Caco-2 (cell line): ENCODE results near the gene ZNF862. TPM values are rescaled to one million over a fixed set of nuclear protein-coding genes. Genes with fewer than 3 reads are reported as not detected.
A peak's percentile ranks its signal among the peaks of the same experiment; 100 is the strongest.

Experiments used
- BruUV-seq: library from RNA; stranded (reverse); fragments of 400-500 nt; replicated peaks from 2 replicates; lab custom pipeline; 2021; lab: Mats Ljungman, UMichigan
- CTCF ChIA-PET: fragments of 300-600 bp; sonication (Branson Sonifier 250); formaldehyde crosslinking; loops from one replicate; lab custom pipeline; 2022; ENCODE audit warnings: antibody characterized with exemption; lab: Charles Lee
- POLR2A ChIA-PET: fragments of 300-600 bp; sonication (Branson Sonifier 250); formaldehyde crosslinking; loops from one replicate; lab custom pipeline; 2022; ENCODE audit warnings: antibody characterized with exemption; lab: Charles Lee
- DNase-seq, 2 experiments: peaks; one replicate each; pipeline versions ENCODE4 v3.0.0 to v3.0.0-alpha.2; 2020 to 2022
- H3K27me3 ChIP-seq: replicated peaks from 2 replicates; pipeline ENCODE4 v1.6.0; 2011; ENCODE audit warnings: low read length; ENCODE audit not compliant: control insufficient read depth, insufficient read depth
- H3K36me3 ChIP-seq: 2 replicates; pipeline ENCODE4 v1.5.1; 2011; ENCODE audit warnings: low read length; ENCODE audit not compliant: control insufficient read depth, insufficient read depth
- H3K4me1 ChIP-seq: fragments of 250-450 bp; sonication (Bioruptor Pico); 2 replicates; pipeline ENCODE4 v1.5.1; 2020; ENCODE audit warnings: mild to moderate bottlenecking
- H3K4me3 ChIP-seq: 2 replicates; pipeline ENCODE4 v1.5.1; 2011; ENCODE audit warnings: low read depth, mild to moderate bottlenecking, control low read depth, low read length
- H3K9me3 ChIP-seq: fragments of 250-450 bp; sonication (Bioruptor Pico); 2 replicates; pipeline ENCODE4 v1.5.1; 2020; ENCODE audit warnings: mild to moderate bottlenecking, moderate library complexity
- H3K27ac Mint-ChIP-seq: one replicate; pipeline ENCODE4 v1.8.0; 2022; ENCODE audit warnings: mixed read lengths; ENCODE audit not compliant: unreplicated experiment
- H3K27me3 Mint-ChIP-seq: one replicate; pipeline ENCODE4 v1.8.0; 2022; ENCODE audit warnings: mixed read lengths; ENCODE audit not compliant: insufficient read depth, unreplicated experiment
- H3K36me3 Mint-ChIP-seq: one replicate; pipeline ENCODE4 v1.8.0; 2022; ENCODE audit warnings: mild to moderate bottlenecking, mixed read lengths; ENCODE audit not compliant: insufficient read depth, unreplicated experiment
- H3K4me1 Mint-ChIP-seq: one replicate; pipeline ENCODE4 v1.8.0; 2022; ENCODE audit warnings: low read depth, mixed read lengths; ENCODE audit not compliant: unreplicated experiment
- H3K4me3 Mint-ChIP-seq: one replicate; pipeline ENCODE4 v1.8.0; 2022; ENCODE audit warnings: mild to moderate bottlenecking, moderate library complexity, mixed read lengths; ENCODE audit not compliant: unreplicated experiment
- H3K9me3 Mint-ChIP-seq: one replicate; pipeline ENCODE4 v1.8.0; 2022; ENCODE audit warnings: mixed read lengths; ENCODE audit not compliant: unreplicated experiment
- intact Hi-C: fragments of 100-400 bp; cut with micrococcal nuclease; formaldehyde crosslinking; loops from one replicate; pipeline ENCODE4 v1.10.0; 2022; ENCODE audit not compliant: unreplicated experiment
- total RNA-seq: library from RNA; stranded (reverse); gene quantifications from 2 replicates; pipeline ENCODE4 v1.2.3, GENCODE V29; 2022
- TF ChIP-seq, protein P1 (sequence below), 2 experiments: fragments of 200-600 bp in 1 of 2; IDR thresholded peaks; 1 replicate in 1 of 2; 2 replicates in 1 of 2; pipeline versions ENCODE4 v1.5.1 to v1.8.0; 2011 to 2022; ENCODE audit warnings: antibody characterized with exemption in 1 of 2, control low read depth in 1 of 2, inconsistent platforms in 1 of 2, low read depth in 1 of 2, low read length in 1 of 2, mild to moderate bottlenecking in 1 of 2, moderate library complexity in 1 of 2; ENCODE audit not compliant: insufficient read depth in 1 of 2, severe bottlenecking in 1 of 2, unreplicated experiment in 1 of 2

ZNF862 gene
- total RNA-seq, 1 experiment from 2014 or later = 3.5 TPM

DNA sequence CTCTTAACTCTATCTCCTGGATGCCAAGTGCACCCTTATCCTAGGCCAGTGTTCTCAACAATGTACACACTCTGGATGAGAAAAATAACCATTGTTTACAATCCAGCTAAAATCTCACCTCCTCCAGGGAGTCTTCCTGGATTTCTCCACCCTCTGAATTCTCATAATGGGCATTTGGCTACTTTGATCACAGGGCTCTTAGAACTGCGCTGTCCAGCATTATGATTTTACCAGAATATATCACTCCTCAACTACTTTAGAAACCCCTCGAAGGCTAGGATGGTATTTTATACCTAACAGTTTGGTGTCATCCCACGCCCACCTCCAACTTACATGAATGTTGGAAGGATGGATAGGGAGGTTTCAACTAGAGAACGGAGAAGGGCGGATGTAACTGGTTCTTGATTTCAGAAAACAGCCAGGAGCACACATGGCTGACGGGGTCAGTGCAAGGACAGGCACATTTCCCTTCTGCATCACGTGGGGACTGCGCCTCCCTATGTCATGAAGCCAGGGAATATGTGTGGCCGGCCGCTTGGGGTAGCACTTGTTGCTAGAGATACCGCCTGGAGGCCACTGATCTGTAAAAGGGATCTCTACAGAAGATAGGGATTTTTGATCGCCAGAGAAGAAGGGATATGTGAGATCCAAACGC, 34.4 kb downstream of the ZNF862 start:
- peak; percentile 82 to 86 for DNase-seq

DNA sequence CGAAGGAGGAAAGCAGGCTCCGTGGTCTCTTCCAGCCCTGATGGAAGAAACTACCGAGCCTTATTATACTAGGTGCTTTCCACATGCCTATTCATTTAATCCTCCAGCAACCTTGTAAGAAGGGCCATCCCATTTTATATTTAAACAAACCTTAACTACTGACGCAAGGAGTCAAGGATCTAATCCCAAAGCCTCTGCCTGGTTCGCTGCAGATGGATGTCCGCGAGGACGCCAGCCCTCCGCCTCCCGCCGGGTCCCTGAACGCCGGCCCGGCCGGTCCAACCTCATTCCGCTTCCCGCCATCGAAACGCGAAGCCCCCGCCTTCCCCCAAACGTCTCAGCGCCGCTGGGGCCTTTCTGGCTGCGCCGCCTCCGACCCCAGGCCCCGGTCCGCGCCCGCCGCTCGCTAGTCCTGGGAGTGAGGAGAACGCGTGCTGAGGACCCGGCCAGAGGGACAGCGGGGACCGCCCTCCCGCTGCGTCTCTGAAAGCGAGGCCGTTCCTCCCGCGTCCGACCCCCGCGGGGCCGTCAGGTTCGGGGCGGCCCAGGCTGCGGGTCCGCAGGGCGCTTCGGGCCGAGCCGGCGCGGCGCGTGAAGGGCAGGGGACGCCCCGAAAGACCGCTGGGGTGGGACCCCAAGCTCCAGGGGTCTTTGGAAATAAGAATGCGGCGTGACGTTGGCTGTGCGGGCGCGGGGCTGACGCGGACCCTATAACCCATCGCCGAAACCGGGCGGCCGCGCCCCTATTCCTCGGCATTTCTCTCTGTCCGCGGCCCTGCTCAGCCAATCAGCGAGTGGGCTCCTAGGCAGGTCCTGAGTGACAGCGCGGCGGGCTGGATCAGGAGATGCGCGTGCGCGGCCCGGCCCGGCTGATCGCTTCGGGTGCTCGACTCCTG, 35.1 kb downstream of the ZNF862 start, which contains the start of gene ATP6V0E2:
TSS of gene ATP6V0E2 (plus strand) at position 896 of the 896 bp plus-strand sequence. CDS start 97 bp downstream, outside the sequence.
- TF ChIP-seq, protein P1, sequence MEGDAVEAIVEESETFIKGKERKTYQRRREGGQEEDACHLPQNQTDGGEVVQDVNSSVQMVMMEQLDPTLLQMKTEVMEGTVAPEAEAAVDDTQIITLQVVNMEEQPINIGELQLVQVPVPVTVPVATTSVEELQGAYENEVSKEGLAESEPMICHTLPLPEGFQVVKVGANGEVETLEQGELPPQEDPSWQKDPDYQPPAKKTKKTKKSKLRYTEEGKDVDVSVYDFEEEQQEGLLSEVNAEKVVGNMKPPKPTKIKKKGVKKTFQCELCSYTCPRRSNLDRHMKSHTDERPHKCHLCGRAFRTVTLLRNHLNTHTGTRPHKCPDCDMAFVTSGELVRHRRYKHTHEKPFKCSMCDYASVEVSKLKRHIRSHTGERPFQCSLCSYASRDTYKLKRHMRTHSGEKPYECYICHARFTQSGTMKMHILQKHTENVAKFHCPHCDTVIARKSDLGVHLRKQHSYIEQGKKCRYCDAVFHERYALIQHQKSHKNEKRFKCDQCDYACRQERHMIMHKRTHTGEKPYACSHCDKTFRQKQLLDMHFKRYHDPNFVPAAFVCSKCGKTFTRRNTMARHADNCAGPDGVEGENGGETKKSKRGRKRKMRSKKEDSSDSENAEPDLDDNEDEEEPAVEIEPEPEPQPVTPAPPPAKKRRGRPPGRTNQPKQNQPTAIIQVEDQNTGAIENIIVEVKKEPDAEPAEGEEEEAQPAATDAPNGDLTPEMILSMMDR (IDR thresholded peaks at IDR 0.05; ENCODE audit: insufficient read depth in 1 of 2, low read depth in 1 of 2, low read length in 1 of 2, severe bottlenecking in 1 of 2, unreplicated experiment in 1 of 2) = no peak
- Mint-ChIP-seq H3K4me3 (peak within 1 kb of the TSS; percentile 70), H3K27ac (peak within 1 kb of the TSS; percentile 63), H3K36me3 (peaks cover 12% of the 10 kb centered on the region), H3K9me3 (no peaks in the 10 kb centered on the region), H3K4me1 (peaks cover 22% of the 10 kb centered on the region), H3K27me3 (no peaks in the 10 kb centered on the region)
- ChIA-PET CTCF (no interaction called here), POLR2A (no interaction called here)
- Histone ChIP-seq H3K4me3 (peak within 1 kb of the TSS; percentile 71), H3K27me3 (no peaks in the 10 kb centered on the region), H3K4me1 (peaks cover 9% of the 10 kb centered on the region; the same call in 1 of the 2 replicates), H3K9me3 (no peaks in the 10 kb centered on the region), H3K36me3 (no peaks in the 10 kb centered on the region)
- peak; percentile 96 for DNase-seq
- BruUV-seq = TSS peak; percentile 82
- intact Hi-C loops = loop anchor here (1.0 kb wide), 1 partner anchor 35 kb away; the partner anchor contains the start of gene ZNF862

More for the DNA sequence above, 34.4 kb downstream of the ZNF862 start:
- TF ChIP-seq, protein P1 (IDR thresholded peaks at IDR 0.05; ENCODE audit: insufficient read depth in 1 of 2, low read depth in 1 of 2, low read length in 1 of 2, severe bottlenecking in 1 of 2, unreplicated experiment in 1 of 2) = peak; percentile 17 to 26
- Histone ChIP-seq H3K4me1 (peaks cover 9% of the 10 kb centered on the region; the same call in 1 of the 2 replicates), H3K36me3 (no peaks in the 10 kb centered on the region), H3K4me3 (peak overlapping the region; percentile 71), H3K27me3 (no peaks in the 10 kb centered on the region), H3K9me3 (no peaks in the 10 kb centered on the region)
- peak overlapping the region; percentile 70 for H3K4me3 Mint-ChIP-seq
- peaks cover 22% of the 10 kb centered on the region for H3K4me1 Mint-ChIP-seq
- BruUV-seq = no TSS peak
- CTCF ChIA-PET = no interaction called here
- peaks cover 12% of the 10 kb centered on the region for H3K36me3 Mint-ChIP-seq
- peak overlapping the region; percentile 63 for H3K27ac Mint-ChIP-seq
- H3K27me3 Mint-ChIP-seq = no peaks in the 10 kb centered on the region
- POLR2A ChIA-PET = no interaction called here
- intact Hi-C loops = loop anchor here (1.0 kb wide), 1 partner anchor 34 kb away; the partner anchor contains the start of gene ZNF862
- H3K9me3 Mint-ChIP-seq = no peaks in the 10 kb centered on the region
